HEK293 (cell line): Measurements from ENCODE around the gene PGBD2.

Source experiments
- CTCF ChIA-PET: fragments of 350-600 bp; formaldehyde crosslinking; extraction: SDS; loops from one replicate; lab custom pipeline; 2021; ENCODE audit warnings: antibody characterized with exemption; lab: Yijun Ruan, JAX
- POLR2A ChIA-PET: fragments of 300-600 bp; formaldehyde crosslinking; extraction: SDS; loops from one replicate; lab custom pipeline; 2020; ENCODE audit warnings: antibody characterized with exemption, inconsistent platforms; lab: Yijun Ruan, JAX
- H3K27ac ChIP-seq: fragments of 200-500 bp; sonication (Bioruptor generic); 2 replicates; pipeline ENCODE4 v1.5.1; 2014; ENCODE audit warnings: low read depth, low read length, control low read depth, inconsistent platforms; ENCODE audit errors: extremely low read depth
- H3K36me3 ChIP-seq, 2 experiments: fragments of 200-500 bp in 1 of 2; sonication (Bioruptor generic) in 1 of 2; 1 replicate in 1 of 2; 2 replicates in 1 of 2; pipeline ENCODE4 v1.5.1; 2014 to 2017; ENCODE audit warnings: inconsistent platforms in 2 of 2, low read length in 2 of 2; ENCODE audit not compliant: control insufficient read depth in 2 of 2, insufficient read depth in 1 of 2
- H3K4me1 ChIP-seq: fragments of 200-500 bp; sonication (Bioruptor generic); 2 replicates; pipeline ENCODE4 v1.5.1; 2014; ENCODE audit warnings: mild to moderate bottlenecking, low read length, inconsistent platforms; ENCODE audit not compliant: control insufficient read depth, insufficient read depth
- H3K4me3 ChIP-seq: 2 replicates; pipeline ENCODE4 v1.5.1; 2011; ENCODE audit warnings: low read depth, mild to moderate bottlenecking, control low read depth, low read length, moderate library complexity
- H3K9me3 ChIP-seq: fragments of 200-500 bp; sonication (Bioruptor generic); 2 replicates; pipeline ENCODE4 v1.5.1; 2014; ENCODE audit warnings: low read depth, low read length, inconsistent platforms; ENCODE audit not compliant: control insufficient read depth, insufficient read depth
- HOXD13 ChIP-seq: sonication (generic); formaldehyde crosslinking; IDR thresholded peaks from 2 replicates; pipeline ENCODE4 v1.8.0; 2022; ENCODE audit warnings: missing genetic modification reagents, borderline replicate concordance
- KLF10 ChIP-seq: fragments of 450-650 bp; IDR thresholded peaks from 2 replicates; pipeline ENCODE4 v1.5.1; 2018; ENCODE audit warnings: missing biosample characterization, mild to moderate bottlenecking, missing genetic modification characterization
- TCF7L2 ChIP-seq: IDR thresholded peaks from 2 replicates; pipeline ENCODE4 v1.6.1; 2011; ENCODE audit warnings: low read depth, mild to moderate bottlenecking, inconsistent platforms, low read length, moderate library complexity, borderline replicate concordance
- ZIC2 ChIP-seq: fragments of 450-650 bp; formaldehyde crosslinking; IDR thresholded peaks from 2 replicates; pipeline ENCODE4 v1.5.1; 2016; ENCODE audit warnings: missing biosample characterization, missing genetic modification characterization
- ZNF114 ChIP-seq: fragments of 450-650 bp; formaldehyde crosslinking; IDR thresholded peaks from 2 replicates; pipeline ENCODE4 v1.5.0; 2017; ENCODE audit warnings: missing biosample characterization, missing genetic modification characterization
- ZNF133 ChIP-seq: fragments of 450-650 bp; formaldehyde crosslinking; IDR thresholded peaks from 2 replicates; pipeline ENCODE4 v1.5.1; 2016; ENCODE audit warnings: missing biosample characterization, missing genetic modification characterization
- ZNF335 ChIP-seq: fragments of 450-650 bp; formaldehyde crosslinking; conservative IDR thresholded peaks from 2 replicates; pipeline ENCODE4 v1.5.1; 2016; ENCODE audit warnings: missing biosample characterization, missing genetic modification characterization
- ZNF404 ChIP-seq: fragments of 450-650 bp; formaldehyde crosslinking; IDR thresholded peaks from 2 replicates; pipeline ENCODE4 v1.5.1; 2017; ENCODE audit warnings: missing biosample characterization, missing genetic modification characterization
- ZNF585B ChIP-seq: fragments of 450-650 bp; formaldehyde crosslinking; IDR thresholded peaks from 2 replicates; pipeline ENCODE4 v1.5.1; 2016; ENCODE audit warnings: missing biosample characterization, missing genetic modification characterization
- ZNF677 ChIP-seq: fragments of 450-650 bp; IDR thresholded peaks from 2 replicates; pipeline ENCODE4 v1.5.0; 2018; ENCODE audit warnings: missing biosample characterization, mild to moderate bottlenecking, missing genetic modification characterization, moderate library complexity
- ZNF837 ChIP-seq: fragments of 450-650 bp; formaldehyde crosslinking; IDR thresholded peaks from 2 replicates; pipeline ENCODE4 v1.5.1; 2016; ENCODE audit warnings: missing biosample characterization, missing genetic modification characterization
- TF ChIP-seq, protein P1 (sequence below): fragments of 450-650 bp; formaldehyde crosslinking; IDR thresholded peaks from 2 replicates; pipeline ENCODE4 v1.5.1; 2017; ENCODE audit warnings: missing biosample characterization, missing genetic modification characterization
- TF ChIP-seq, protein P2 (sequence below): fragments of 450-650 bp; formaldehyde crosslinking; IDR thresholded peaks from 2 replicates; pipeline ENCODE4 v1.5.1; 2016; ENCODE audit warnings: missing biosample characterization, missing genetic modification characterization
- TF ChIP-seq, protein P3 (sequence below): fragments of 450-650 bp; formaldehyde crosslinking; IDR thresholded peaks from 2 replicates; pipeline ENCODE4 v1.5.1; 2017; ENCODE audit warnings: missing biosample characterization, mild to moderate bottlenecking, missing genetic modification characterization, moderate library complexity
- TF ChIP-seq, protein P4 (sequence below): fragments of 450-650 bp; formaldehyde crosslinking; IDR thresholded peaks from 2 replicates; pipeline ENCODE4 v1.5.1; 2017; ENCODE audit warnings: missing biosample characterization, missing genetic modification characterization
- TF ChIP-seq, protein P5 (sequence below): fragments of 450-650 bp; formaldehyde crosslinking; conservative IDR thresholded peaks from 2 replicates; pipeline ENCODE4 v1.5.1; 2016; ENCODE audit warnings: low read depth, missing biosample characterization, missing genetic modification characterization
- TF ChIP-seq, protein P6 (sequence below): fragments of 450-650 bp; formaldehyde crosslinking; IDR thresholded peaks from 2 replicates; pipeline ENCODE4 v1.5.1; 2016; ENCODE audit warnings: missing biosample characterization, missing genetic modification characterization
- TF ChIP-seq, protein P7 (sequence below): fragments of 450-650 bp; formaldehyde crosslinking; IDR thresholded peaks from 2 replicates; pipeline ENCODE4 v1.5.1; 2016; ENCODE audit warnings: missing biosample characterization, missing genetic modification characterization
- TF ChIP-seq, protein P8 (sequence below): fragments of 450-650 bp; formaldehyde crosslinking; optimal IDR thresholded peaks from 2 replicates; pipeline ENCODE3; 2016; ENCODE audit warnings: missing biosample characterization, mild to moderate bottlenecking, missing genetic modification characterization
- TF ChIP-seq, protein P9 (sequence below): fragments of 450-650 bp; formaldehyde crosslinking; IDR thresholded peaks from 2 replicates; pipeline ENCODE4 v1.5.1; 2017; ENCODE audit warnings: missing biosample characterization, missing genetic modification characterization

Gene PGBD2

DNA sequence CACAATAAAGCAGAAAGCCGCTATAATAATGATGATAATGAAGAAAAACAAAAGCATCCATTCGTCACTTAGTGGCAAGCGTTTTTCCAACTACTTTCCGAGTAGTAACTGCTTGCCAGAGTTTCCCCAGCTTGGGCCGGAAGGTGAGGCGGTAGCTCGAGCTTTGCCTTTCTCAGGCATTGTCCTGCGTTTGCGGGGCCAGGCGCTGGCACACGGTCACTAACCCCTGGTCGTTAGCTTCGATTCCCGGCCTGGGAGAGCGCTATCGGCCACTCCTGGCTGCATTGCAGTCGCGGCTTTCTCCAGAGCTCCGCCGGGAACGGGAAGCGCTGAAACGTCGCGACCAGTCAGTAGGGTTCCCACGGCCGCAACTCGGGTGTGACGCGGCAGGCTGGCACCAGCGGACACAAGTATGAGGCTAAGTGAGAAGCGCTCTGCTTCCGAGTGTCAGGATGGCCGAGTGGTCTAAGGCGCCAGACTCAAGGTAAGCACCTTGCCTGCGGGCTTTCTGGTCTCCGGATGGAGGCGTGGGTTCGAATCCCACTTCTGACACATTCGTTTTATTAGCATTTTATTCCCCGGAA lies 32.5 kb upstream of the PGBD2 start:
- POLR2A ChIA-PET = interaction anchor here (0.8 to 1.4 kb wide), 3 partner anchors 14 to 47 kb away, joined by 4 read pairs; partner anchors contain the start of genes SH3BP5L, ZNF672 and ZNF692
- Histone ChIP-seq H3K4me3 (peak overlapping the region; percentile 57), H3K9me3 (no peaks in the 10 kb centered on the region), H3K36me3 (no peaks in the 10 kb centered on the region), H3K27ac (peak overlapping the region; percentile 38; the same call in 1 of the 2 replicates), H3K4me1 (no peaks in the 10 kb centered on the region)
- CTCF ChIA-PET = interaction anchor here (0.7 kb wide), 1 partner anchor 19 kb away, joined by 6 read pairs; no protein-coding TSS in a partner anchor
- TF ChIP-seq, protein P1, sequence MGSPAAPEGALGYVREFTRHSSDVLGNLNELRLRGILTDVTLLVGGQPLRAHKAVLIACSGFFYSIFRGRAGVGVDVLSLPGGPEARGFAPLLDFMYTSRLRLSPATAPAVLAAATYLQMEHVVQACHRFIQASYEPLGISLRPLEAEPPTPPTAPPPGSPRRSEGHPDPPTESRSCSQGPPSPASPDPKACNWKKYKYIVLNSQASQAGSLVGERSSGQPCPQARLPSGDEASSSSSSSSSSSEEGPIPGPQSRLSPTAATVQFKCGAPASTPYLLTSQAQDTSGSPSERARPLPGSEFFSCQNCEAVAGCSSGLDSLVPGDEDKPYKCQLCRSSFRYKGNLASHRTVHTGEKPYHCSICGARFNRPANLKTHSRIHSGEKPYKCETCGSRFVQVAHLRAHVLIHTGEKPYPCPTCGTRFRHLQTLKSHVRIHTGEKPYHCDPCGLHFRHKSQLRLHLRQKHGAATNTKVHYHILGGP (tag by site-specific recombination) = no peak
- TF ChIP-seq ZNF837 (no peak), ZIC2 (no peak), ZNF404 (tag by site-specific recombination) (no peak), TCF7L2 (no peak), ZNF677 (tag by site-specific recombination) (no peak), ZNF114 (tag by site-specific recombination) (no peak), ZNF335 (0 out of 2 replicates have a peak, but pooled peaks have one; percentile 58), ZNF585B (tag by site-specific recombination) (no peak), KLF10 (tag by site-specific recombination) (no peak), HOXD13 (no peak), ZNF133 (tag by site-specific recombination) (no peak)
- TF ChIP-seq, protein P2, sequence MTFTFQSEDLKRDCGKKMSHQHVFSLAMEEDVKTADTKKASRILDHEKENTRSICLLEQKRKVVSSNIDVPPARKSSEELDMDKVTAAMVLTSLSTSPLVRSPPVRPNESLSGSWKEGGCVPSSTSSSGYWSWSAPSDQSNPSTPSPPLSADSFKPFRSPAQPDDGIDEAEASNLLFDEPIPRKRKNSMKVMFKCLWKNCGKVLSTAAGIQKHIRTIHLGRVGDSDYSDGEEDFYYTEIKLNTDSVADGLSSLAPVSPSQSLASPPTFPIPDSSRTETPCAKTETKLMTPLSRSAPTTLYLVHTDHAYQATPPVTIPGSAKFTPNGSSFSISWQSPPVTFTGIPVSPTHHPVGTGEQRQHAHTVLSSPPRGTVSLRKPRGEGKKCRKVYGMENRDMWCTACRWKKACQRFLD (tag by site-specific recombination) = no peak
- TF ChIP-seq, protein P3, sequence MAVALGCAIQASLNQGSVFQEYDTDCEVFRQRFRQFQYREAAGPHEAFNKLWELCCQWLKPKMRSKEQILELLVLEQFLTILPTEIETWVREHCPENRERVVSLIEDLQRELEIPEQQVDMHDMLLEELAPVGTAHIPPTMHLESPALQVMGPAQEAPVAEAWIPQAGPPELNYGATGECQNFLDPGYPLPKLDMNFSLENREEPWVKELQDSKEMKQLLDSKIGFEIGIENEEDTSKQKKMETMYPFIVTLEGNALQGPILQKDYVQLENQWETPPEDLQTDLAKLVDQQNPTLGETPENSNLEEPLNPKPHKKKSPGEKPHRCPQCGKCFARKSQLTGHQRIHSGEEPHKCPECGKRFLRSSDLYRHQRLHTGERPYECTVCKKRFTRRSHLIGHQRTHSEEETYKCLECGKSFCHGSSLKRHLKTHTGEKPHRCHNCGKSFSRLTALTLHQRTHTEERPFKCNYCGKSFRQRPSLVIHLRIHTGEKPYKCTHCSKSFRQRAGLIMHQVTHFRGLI (tag by site-specific recombination) = no peak
- TF ChIP-seq, protein P4, sequence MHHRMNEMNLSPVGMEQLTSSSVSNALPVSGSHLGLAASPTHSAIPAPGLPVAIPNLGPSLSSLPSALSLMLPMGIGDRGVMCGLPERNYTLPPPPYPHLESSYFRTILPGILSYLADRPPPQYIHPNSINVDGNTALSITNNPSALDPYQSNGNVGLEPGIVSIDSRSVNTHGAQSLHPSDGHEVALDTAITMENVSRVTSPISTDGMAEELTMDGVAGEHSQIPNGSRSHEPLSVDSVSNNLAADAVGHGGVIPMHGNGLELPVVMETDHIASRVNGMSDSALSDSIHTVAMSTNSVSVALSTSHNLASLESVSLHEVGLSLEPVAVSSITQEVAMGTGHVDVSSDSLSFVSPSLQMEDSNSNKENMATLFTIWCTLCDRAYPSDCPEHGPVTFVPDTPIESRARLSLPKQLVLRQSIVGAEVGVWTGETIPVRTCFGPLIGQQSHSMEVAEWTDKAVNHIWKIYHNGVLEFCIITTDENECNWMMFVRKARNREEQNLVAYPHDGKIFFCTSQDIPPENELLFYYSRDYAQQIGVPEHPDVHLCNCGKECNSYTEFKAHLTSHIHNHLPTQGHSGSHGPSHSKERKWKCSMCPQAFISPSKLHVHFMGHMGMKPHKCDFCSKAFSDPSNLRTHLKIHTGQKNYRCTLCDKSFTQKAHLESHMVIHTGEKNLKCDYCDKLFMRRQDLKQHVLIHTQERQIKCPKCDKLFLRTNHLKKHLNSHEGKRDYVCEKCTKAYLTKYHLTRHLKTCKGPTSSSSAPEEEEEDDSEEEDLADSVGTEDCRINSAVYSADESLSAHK (tag by site-specific recombination) = no peak
- TF ChIP-seq, protein P5, sequence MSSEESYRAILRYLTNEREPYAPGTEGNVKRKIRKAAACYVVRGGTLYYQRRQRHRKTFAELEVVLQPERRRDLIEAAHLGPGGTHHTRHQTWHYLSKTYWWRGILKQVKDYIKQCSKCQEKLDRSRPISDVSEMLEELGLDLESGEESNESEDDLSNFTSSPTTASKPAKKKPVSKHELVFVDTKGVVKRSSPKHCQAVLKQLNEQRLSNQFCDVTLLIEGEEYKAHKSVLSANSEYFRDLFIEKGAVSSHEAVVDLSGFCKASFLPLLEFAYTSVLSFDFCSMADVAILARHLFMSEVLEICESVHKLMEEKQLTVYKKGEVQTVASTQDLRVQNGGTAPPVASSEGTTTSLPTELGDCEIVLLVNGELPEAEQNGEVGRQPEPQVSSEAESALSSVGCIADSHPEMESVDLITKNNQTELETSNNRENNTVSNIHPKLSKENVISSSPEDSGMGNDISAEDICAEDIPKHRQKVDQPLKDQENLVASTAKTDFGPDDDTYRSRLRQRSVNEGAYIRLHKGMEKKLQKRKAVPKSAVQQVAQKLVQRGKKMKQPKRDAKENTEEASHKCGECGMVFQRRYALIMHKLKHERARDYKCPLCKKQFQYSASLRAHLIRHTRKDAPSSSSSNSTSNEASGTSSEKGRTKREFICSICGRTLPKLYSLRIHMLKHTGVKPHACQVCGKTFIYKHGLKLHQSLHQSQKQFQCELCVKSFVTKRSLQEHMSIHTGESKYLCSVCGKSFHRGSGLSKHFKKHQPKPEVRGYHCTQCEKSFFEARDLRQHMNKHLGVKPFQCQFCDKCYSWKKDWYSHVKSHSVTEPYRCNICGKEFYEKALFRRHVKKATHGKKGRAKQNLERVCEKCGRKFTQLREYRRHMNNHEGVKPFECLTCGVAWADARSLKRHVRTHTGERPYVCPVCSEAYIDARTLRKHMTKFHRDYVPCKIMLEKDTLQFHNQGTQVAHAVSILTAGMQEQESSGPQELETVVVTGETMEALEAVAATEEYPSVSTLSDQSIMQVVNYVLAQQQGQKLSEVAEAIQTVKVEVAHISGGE (tag by site-specific recombination) = no peak
- TF ChIP-seq, protein P6, sequence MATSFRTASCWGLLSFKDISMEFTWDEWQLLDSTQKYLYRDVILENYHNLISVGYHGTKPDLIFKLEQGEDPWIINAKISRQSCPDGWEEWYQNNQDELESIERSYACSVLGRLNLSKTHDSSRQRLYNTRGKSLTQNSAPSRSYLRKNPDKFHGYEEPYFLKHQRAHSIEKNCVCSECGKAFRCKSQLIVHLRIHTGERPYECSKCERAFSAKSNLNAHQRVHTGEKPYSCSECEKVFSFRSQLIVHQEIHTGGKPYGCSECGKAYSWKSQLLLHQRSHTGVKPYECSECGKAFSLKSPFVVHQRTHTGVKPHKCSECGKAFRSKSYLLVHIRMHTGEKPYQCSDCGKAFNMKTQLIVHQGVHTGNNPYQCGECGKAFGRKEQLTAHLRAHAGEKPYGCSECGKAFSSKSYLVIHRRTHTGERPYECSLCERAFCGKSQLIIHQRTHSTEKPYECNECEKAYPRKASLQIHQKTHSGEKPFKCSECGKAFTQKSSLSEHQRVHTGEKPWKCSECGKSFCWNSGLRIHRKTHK (tag by site-specific recombination) = no peak
- TF ChIP-seq, protein P7, sequence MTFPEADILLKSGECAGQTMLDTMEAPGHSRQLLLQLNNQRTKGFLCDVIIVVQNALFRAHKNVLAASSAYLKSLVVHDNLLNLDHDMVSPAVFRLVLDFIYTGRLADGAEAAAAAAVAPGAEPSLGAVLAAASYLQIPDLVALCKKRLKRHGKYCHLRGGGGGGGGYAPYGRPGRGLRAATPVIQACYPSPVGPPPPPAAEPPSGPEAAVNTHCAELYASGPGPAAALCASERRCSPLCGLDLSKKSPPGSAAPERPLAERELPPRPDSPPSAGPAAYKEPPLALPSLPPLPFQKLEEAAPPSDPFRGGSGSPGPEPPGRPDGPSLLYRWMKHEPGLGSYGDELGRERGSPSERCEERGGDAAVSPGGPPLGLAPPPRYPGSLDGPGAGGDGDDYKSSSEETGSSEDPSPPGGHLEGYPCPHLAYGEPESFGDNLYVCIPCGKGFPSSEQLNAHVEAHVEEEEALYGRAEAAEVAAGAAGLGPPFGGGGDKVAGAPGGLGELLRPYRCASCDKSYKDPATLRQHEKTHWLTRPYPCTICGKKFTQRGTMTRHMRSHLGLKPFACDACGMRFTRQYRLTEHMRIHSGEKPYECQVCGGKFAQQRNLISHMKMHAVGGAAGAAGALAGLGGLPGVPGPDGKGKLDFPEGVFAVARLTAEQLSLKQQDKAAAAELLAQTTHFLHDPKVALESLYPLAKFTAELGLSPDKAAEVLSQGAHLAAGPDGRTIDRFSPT = peak; percentile 70; the same call in 1 of the 2 replicates
- TF ChIP-seq, protein P8, sequence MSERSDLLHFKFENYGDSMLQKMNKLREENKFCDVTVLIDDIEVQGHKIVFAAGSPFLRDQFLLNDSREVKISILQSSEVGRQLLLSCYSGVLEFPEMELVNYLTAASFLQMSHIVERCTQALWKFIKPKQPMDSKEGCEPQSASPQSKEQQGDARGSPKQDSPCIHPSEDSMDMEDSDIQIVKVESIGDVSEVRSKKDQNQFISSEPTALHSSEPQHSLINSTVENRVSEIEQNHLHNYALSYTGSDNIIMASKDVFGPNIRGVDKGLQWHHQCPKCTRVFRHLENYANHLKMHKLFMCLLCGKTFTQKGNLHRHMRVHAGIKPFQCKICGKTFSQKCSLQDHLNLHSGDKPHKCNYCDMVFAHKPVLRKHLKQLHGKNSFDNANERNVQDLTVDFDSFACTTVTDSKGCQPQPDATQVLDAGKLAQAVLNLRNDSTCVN (tag by site-specific recombination) = peak; percentile 55
- TF ChIP-seq, protein P9, sequence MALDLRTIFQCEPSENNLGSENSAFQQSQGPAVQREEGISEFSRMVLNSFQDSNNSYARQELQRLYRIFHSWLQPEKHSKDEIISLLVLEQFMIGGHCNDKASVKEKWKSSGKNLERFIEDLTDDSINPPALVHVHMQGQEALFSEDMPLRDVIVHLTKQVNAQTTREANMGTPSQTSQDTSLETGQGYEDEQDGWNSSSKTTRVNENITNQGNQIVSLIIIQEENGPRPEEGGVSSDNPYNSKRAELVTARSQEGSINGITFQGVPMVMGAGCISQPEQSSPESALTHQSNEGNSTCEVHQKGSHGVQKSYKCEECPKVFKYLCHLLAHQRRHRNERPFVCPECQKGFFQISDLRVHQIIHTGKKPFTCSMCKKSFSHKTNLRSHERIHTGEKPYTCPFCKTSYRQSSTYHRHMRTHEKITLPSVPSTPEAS (tag by site-specific recombination) = no peak
